Measurements from ENCODE around the gene TAF12. TPM values are rescaled to one million over a fixed set of nuclear protein-coding genes. Genes with fewer than 3 reads are reported as not detected.

The TAF12 gene
- total and polyA plus RNA-seq, 2 of the 4 experiments (the other 2 are of a cell fraction) = 28.8 to 31.7 TPM

DNA sequence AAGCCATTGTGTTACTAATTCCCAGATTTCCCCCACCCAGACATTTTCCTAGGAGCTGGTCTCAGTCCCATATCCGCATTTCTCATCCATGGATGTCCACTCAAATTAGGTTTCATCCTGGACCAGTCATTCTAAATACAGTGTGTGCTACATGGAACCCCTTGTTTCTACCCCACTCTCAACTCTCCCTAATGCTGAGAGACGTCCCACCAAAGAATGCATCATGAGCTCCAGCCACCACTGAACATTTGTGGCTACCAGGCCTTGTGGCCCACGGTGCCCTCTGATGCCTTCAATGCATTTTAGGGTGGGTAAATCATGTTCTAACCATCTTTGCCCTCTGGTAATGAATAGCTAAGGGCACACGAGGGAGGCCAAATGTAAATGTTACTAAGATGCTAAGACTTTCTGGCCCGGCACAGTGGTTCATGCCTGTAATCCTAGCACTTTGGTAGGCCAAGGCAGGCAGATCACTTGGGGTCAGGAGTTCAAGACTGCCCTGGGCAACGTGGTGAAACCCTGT, 64.1 kb downstream of the TAF12 start:
- intact Hi-C loops (cut with micrococcal nuclease) = no loop called here
- no peak overlapping the region for H2BK20ac ChIP-seq (ENCODE audit: low read depth, low read length)
- peaks cover 13 to 35% of the 10 kb centered on the region in 2 experiments for H3K79me1 ChIP-seq (ENCODE audit: low read depth in 1 of 2, low read length in 2 of 2)
- CTCF ChIA-PET = interaction anchor here (1.1 kb wide), 1 partner anchor 24 kb away, joined by 3 read pairs; no protein-coding TSS in a partner anchor
- no peak overlapping the region for H3K18ac ChIP-seq (ENCODE audit: low read depth, low read length)
- POLR2A ChIA-PET (ENCODE audit: unreplicated experiment) = interaction anchor here (0.5 to 1.1 kb wide), 2 partner anchors 21 to 24 kb away, joined by 5 to 9 read pairs; no protein-coding TSS in a partner anchor
- H3K27ac ChIP-seq (ENCODE audit: insufficient read depth, low read length) = no peak overlapping the region
- DNase-seq (no peak), ATAC-seq (ENCODE audit: low read depth) (no peak)
- H2AFZ ChIP-seq (replicated peaks; ENCODE audit: low read length, poor library complexity) = no peak overlapping the region
- no peak overlapping the region for H3K14ac ChIP-seq (replicated peaks; ENCODE audit: low read depth, low read length)
- no peak overlapping the region for H3K4me2 ChIP-seq (ENCODE audit: low read depth, low read length)
- H2AK5ac ChIP-seq (ENCODE audit: low read depth, low read length) = no peak overlapping the region
- BruUV-seq (replicated peaks) = no TSS peak
- H4K8ac ChIP-seq (ENCODE audit: low read depth in 2 of 2, low read length in 2 of 2) = no peak overlapping the region
- H3K27me3 ChIP-seq (ENCODE audit: control insufficient read depth, insufficient read depth, low read length) = no peaks in the 10 kb centered on the region
- H3K36me3 ChIP-seq (ENCODE audit: control insufficient read depth, insufficient read depth, low read length) = peaks cover 42% of the 10 kb centered on the region
- H2AK9ac ChIP-seq (replicated peaks; ENCODE audit: low read depth, low read length, poor library complexity) = no peak overlapping the region
- H3K9me1 ChIP-seq (ENCODE audit: insufficient read depth, low read length) = peaks cover 7% of the 10 kb centered on the region; the same call in 1 of the 2 replicates
- H4K20me1 ChIP-seq (ENCODE audit: insufficient read depth, low read length) = peaks cover 44% of the 10 kb centered on the region
- 0 out of 2 replicates have a peak overlapping the region, but pooled peaks have one; percentile 35 for H3K4ac ChIP-seq (ENCODE audit: low read depth, low read length)
- in situ Hi-C loops (cut with MboI; ENCODE audit: low sequenced_read_pairs) = no loop called here
- no peak overlapping the region for H4K5ac ChIP-seq (ENCODE audit: low read depth, low read length)
- H3K4me3 ChIP-seq (ENCODE audit: insufficient read depth, low read depth, low read length) = no peak overlapping the region
- H3K56ac ChIP-seq (ENCODE audit: extremely low read depth, insufficient read depth, low read length) = no peak overlapping the region
- dilution Hi-C loops (cut with HindIII; ENCODE audit: low sequenced_read_pairs, unreplicated experiment) = no loop called here
- H3K9ac ChIP-seq (ENCODE audit: low read depth, low read length) = no peak overlapping the region
- H3K23ac ChIP-seq (ENCODE audit: low read depth, low read length) = no peak overlapping the region
- no peak overlapping the region for H4K91ac ChIP-seq (ENCODE audit: insufficient read depth, low read depth, low read length)
- H2BK15ac ChIP-seq (ENCODE audit: low read depth, low read length) = no peak overlapping the region
- no peak overlapping the region for H2BK120ac ChIP-seq (ENCODE audit: low read depth, low read length)
- WGBS, 2 experiments (ENCODE audit: extremely low coverage in 2 of 2, insufficient read length in 1 of 2) = 84% methylated on average over 5 of the region's 6 CpGs; no CpG with 5 or more reads in 1 of the 2 experiments
- peaks cover 6% of the 10 kb centered on the region; the same call in 1 of the 2 replicates for H3K4me1 ChIP-seq (ENCODE audit: control insufficient read depth, insufficient read depth, low read length)
- TF ChIP-seq CHD1 (IDR thresholded peaks at IDR 0.05; ENCODE audit: low read depth, low read length) (no peak), MAFK (IDR thresholded peaks at IDR 0.05; ENCODE audit: low read depth, low read length) (no peak), BHLHE40 (IDR thresholded peaks at IDR 0.05; ENCODE audit: low read depth, low read length) (no peak), MAZ (IDR thresholded peaks at IDR 0.05; ENCODE audit: borderline replicate concordance, low read depth, low read length) (no peak), SMC3 (IDR thresholded peaks at IDR 0.05; ENCODE audit: low read depth, low read length) (no peak), NFE2L2 (IDR thresholded peaks at IDR 0.05; ENCODE audit: low read depth, low read length) (no peak), CEBPB (IDR thresholded peaks at IDR 0.05; ENCODE audit: low read depth, low read length) (no peak), RAD21 (IDR thresholded peaks at IDR 0.05; ENCODE audit: low read length) (no peak), MXI1 (IDR thresholded peaks at IDR 0.05; ENCODE audit: borderline replicate concordance, low read depth, low read length) (no peak)
- TF ChIP-seq, protein P1, sequence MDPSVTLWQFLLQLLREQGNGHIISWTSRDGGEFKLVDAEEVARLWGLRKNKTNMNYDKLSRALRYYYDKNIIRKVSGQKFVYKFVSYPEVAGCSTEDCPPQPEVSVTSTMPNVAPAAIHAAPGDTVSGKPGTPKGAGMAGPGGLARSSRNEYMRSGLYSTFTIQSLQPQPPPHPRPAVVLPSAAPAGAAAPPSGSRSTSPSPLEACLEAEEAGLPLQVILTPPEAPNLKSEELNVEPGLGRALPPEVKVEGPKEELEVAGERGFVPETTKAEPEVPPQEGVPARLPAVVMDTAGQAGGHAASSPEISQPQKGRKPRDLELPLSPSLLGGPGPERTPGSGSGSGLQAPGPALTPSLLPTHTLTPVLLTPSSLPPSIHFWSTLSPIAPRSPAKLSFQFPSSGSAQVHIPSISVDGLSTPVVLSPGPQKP (IDR thresholded peaks at IDR 0.05; ENCODE audit: borderline replicate concordance, low read depth, low read length) = no peak
- TF ChIP-seq, protein P2, sequence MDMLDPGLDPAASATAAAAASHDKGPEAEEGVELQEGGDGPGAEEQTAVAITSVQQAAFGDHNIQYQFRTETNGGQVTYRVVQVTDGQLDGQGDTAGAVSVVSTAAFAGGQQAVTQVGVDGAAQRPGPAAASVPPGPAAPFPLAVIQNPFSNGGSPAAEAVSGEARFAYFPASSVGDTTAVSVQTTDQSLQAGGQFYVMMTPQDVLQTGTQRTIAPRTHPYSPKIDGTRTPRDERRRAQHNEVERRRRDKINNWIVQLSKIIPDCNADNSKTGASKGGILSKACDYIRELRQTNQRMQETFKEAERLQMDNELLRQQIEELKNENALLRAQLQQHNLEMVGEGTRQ (IDR thresholded peaks at IDR 0.05; ENCODE audit: low read depth, low read length) = no peak
- H2BK5ac ChIP-seq (ENCODE audit: low read depth, low read length, poor library complexity, severe bottlenecking) = no peak overlapping the region
- no peaks in the 10 kb centered on the region for H3K9me3 ChIP-seq (ENCODE audit: control insufficient read depth, insufficient read depth, low read length)

Measured in IMR-90 (cell line).